KMS-11 (cell line): Measurements from ENCODE around the gene LAG3.

Experiments used
- H2AFZ ChIP-seq: fragments of 200-600 bp; sonication (generic); 2 replicates; pipeline ENCODE4 v1.6.1; 2016; ENCODE audit warnings: antibody characterized with exemption, mixed run types, low read depth
- H3K27ac ChIP-seq: fragments of 200-600 bp; sonication (generic); 2 replicates; pipeline ENCODE4 v1.6.1; 2016; ENCODE audit warnings: mild to moderate bottlenecking, mixed run types
- H3K27me3 ChIP-seq: fragments of 200-600 bp; sonication (generic); 2 replicates; pipeline ENCODE4 v1.6.1; 2017; ENCODE audit warnings: mild to moderate bottlenecking, low read depth, mixed run types, moderate library complexity; ENCODE audit not compliant: insufficient read depth
- H3K36me3 ChIP-seq: fragments of 200-600 bp; sonication (generic); 2 replicates; pipeline ENCODE4 v1.6.1; 2017; ENCODE audit warnings: mild to moderate bottlenecking, mixed run types; ENCODE audit not compliant: insufficient read depth
- H3K4me1 ChIP-seq: fragments of 200-600 bp; sonication (generic); 2 replicates; pipeline ENCODE4 v1.6.1; 2016; ENCODE audit warnings: mild to moderate bottlenecking, low read depth, mixed run types; ENCODE audit not compliant: poor library complexity, severe bottlenecking
- H3K4me2 ChIP-seq: fragments of 200-600 bp; sonication (generic); 2 replicates; pipeline ENCODE4 v1.7.0; 2016; ENCODE audit warnings: mild to moderate bottlenecking, mixed run types
- H3K4me3 ChIP-seq: fragments of 200-600 bp; sonication (generic); IDR thresholded peaks from 2 replicates; pipeline ENCODE4 v1.6.1; 2017; ENCODE audit warnings: low read depth, low read length, mixed read lengths; ENCODE audit not compliant: insufficient read depth
- H3K79me2 ChIP-seq: fragments of 200-600 bp; sonication (generic); 2 replicates; pipeline ENCODE4 v1.6.1; 2016; ENCODE audit warnings: low read depth, mixed run types; ENCODE audit not compliant: insufficient read depth
- H3K9ac ChIP-seq: fragments of 200-600 bp; sonication (generic); 2 replicates; pipeline ENCODE4 v1.6.1; 2016; ENCODE audit warnings: mild to moderate bottlenecking, mixed run types
- H4K20me1 ChIP-seq: fragments of 200-600 bp; sonication (generic); 2 replicates; pipeline ENCODE4 v1.6.1; 2016; ENCODE audit warnings: mild to moderate bottlenecking, mixed run types; ENCODE audit not compliant: insufficient read depth
- CTCF ChIP-seq: fragments of 200-600 bp; sonication (generic); conservative IDR thresholded peaks from 2 replicates; pipeline ENCODE4 v1.6.1; 2017; ENCODE audit warnings: low read depth, mild to moderate bottlenecking, antibody characterized with exemption, low read length, moderate library complexity, mixed read lengths

LAG3 gene

DNA sequence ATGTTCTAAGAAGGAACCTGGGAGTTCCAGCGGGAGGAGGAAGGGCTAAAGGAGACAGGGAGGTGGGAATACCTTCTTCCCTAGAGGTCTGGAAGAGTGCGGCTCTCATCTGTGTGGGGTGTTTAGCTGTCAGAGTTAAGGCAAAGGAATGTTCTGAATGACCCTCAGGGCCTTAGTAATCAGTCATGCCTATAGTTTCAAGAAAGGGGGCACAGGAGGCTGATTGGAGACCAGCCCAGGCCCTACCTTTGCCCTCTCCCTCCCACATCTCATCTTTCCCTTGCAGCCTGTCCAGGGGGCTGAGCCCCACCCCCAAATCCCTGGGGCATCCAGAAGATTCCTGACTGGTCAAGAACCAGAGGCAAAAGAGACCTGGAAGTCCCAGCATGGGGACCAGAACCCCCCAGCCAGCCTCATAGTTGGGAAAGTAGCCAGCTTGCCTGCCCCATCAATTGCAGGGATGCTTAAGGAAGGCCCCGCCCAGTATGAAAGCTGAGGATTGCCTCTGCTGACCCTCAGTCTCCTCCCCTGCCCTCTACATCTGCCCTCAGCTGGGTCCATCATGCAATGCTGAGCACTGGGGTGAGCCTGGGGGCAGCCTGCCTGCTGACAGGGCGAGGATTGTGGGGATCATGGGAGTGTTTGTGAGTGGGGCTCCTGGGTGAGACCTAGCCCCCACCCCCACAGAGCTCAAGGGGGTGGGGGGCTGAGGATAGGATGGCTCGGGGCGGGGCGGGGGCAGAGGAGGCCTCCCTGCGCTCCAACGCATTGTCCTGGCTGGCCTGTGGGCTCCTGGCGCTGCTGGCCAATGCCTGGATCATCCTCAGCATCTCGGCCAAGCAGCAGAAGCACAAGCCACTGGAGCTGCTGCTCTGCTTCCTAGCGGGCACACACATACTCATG, 51.1 kb downstream of the LAG3 start:
- no peaks in the 10 kb centered on the region for H3K79me2 ChIP-seq
- H3K4me2 ChIP-seq: no peak overlapping the region
- peaks cover 66% of the 10 kb centered on the region for H3K27me3 ChIP-seq
- H3K9ac ChIP-seq: no peak overlapping the region
- no peak overlapping the region for H3K27ac ChIP-seq
- TF ChIP-seq CTCF: no peak
- H4K20me1 ChIP-seq: no peaks in the 10 kb centered on the region
- no peaks in the 10 kb centered on the region for H3K36me3 ChIP-seq
- no peak overlapping the region for H3K4me3 ChIP-seq
- no peak overlapping the region for H2AFZ ChIP-seq
- H3K4me1 ChIP-seq: peaks cover 6% of the 10 kb centered on the region

- H3K79me2 ChIP-seq: no peaks in the 10 kb centered on the region
- H4K20me1 ChIP-seq: no peaks in the 10 kb centered on the region
- H3K27ac ChIP-seq: no peak overlapping the region
- no peak for TF ChIP-seq CTCF
- H2AFZ ChIP-seq: no peak overlapping the region
- H3K4me2 ChIP-seq: no peak overlapping the region
- no peak overlapping the region for H3K9ac ChIP-seq
- H3K4me1 ChIP-seq: peaks cover 6% of the 10 kb centered on the region
- H3K4me3 ChIP-seq: no peak overlapping the region
- H3K36me3 ChIP-seq: no peaks in the 10 kb centered on the region
- H3K27me3 ChIP-seq: peaks cover 71% of the 10 kb centered on the region
Measured at GRCh38 chr12:6824085-6824775, 51.9 kb downstream of the LAG3 start.

DNA sequence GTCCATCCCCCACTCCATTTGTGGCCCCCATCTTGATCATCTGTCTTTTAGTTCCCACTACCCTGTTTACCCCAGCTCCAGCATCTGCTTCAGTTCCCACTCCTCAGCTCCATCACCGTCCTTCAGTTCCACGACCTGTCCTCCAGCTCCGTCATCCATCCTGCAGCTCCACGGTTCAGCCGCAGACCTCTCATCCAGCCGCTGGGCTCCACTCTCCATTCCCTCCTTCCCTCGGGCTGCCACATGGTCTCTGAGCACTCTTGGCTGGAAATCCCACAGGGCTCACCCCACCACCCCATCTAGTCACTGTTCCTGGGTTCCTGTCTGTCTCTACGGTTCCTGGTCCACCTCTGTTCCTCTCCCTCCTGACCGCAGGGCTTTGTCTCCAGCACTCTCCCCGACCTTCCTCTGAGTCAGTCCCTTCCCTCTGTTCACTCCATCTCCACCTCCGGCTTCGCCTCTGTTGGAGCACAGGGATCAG, 52.6 kb downstream of the LAG3 start:
- H3K79me2 ChIP-seq: no peaks in the 10 kb centered on the region
- no peaks in the 10 kb centered on the region for H4K20me1 ChIP-seq
- peaks cover 70% of the 10 kb centered on the region for H3K27me3 ChIP-seq
- no peak overlapping the region for H3K4me3 ChIP-seq
- peaks cover 6% of the 10 kb centered on the region for H3K4me1 ChIP-seq
- no peak overlapping the region for H2AFZ ChIP-seq
- H3K27ac ChIP-seq: no peak overlapping the region
- H3K4me2 ChIP-seq: no peak overlapping the region
- TF ChIP-seq CTCF: no peak
- H3K36me3 ChIP-seq: no peaks in the 10 kb centered on the region
- H3K9ac ChIP-seq: no peak overlapping the region

- Histone ChIP-seq H3K4me2 (no peak overlapping the region), H3K36me3 (no peaks in the 10 kb centered on the region), H2AFZ (no peak overlapping the region; the same call in 1 of the 2 replicates), H3K4me1 (peaks cover 6% of the 10 kb centered on the region), H3K27me3 (peaks cover 70% of the 10 kb centered on the region), H4K20me1 (no peaks in the 10 kb centered on the region), H3K4me3 (no peak overlapping the region), H3K79me2 (no peaks in the 10 kb centered on the region), H3K27ac (no peak overlapping the region), H3K9ac (no peak overlapping the region)
- peak; percentile 79 for TF ChIP-seq CTCF
Measured at GRCh38 chr12:6825398-6826124, 53.2 kb downstream of the LAG3 start.
